Hepatocyte (in vitro differentiated cells): Measurements from ENCODE around the gene CEP250.

Source experiments
- EZH2 ChIP-seq: fragments of 200-600 bp; sonication (generic); IDR thresholded peaks from 2 replicates; pipeline ENCODE4 v1.6.1; 2016; ENCODE audit warnings: antibody characterized with exemption, mild to moderate bottlenecking, borderline replicate concordance
- EZH2phosphoT487 ChIP-seq: fragments of 200-600 bp; sonication (generic); IDR thresholded peaks from one replicate; pipeline ENCODE4 v1.6.1; 2018; ENCODE audit warnings: antibody characterized with exemption, mild to moderate bottlenecking, low read depth, moderate library complexity; ENCODE audit not compliant: unreplicated experiment, severe bottlenecking
- TF ChIP-seq, protein P1 (sequence below): fragments of 200-600 bp; sonication (generic); IDR thresholded peaks from 2 replicates; pipeline ENCODE4 v1.5.1; 2016; ENCODE audit warnings: antibody characterized with exemption, mild to moderate bottlenecking; ENCODE audit not compliant: poor library complexity

DNA sequence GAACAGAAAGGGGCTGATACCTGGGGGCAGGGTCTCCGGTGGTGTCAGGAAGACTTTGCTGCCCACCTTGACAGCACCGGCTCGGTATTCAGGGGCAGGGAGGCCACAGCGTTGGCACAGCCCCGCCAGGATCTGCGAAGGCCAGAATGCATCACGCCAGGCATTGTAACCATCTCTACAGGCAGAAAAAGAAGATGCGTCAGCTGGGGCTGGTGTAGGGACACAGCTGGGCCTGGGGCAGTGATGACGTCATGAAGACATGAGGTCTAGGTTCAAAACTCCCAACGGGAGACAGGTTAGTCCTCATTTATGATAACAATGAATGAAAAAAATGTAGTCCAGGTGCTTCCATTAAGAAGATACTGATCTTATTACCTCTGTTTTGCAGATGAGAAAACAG is 108.4 kb downstream of the CEP250 start:
- TF ChIP-seq, protein P1, sequence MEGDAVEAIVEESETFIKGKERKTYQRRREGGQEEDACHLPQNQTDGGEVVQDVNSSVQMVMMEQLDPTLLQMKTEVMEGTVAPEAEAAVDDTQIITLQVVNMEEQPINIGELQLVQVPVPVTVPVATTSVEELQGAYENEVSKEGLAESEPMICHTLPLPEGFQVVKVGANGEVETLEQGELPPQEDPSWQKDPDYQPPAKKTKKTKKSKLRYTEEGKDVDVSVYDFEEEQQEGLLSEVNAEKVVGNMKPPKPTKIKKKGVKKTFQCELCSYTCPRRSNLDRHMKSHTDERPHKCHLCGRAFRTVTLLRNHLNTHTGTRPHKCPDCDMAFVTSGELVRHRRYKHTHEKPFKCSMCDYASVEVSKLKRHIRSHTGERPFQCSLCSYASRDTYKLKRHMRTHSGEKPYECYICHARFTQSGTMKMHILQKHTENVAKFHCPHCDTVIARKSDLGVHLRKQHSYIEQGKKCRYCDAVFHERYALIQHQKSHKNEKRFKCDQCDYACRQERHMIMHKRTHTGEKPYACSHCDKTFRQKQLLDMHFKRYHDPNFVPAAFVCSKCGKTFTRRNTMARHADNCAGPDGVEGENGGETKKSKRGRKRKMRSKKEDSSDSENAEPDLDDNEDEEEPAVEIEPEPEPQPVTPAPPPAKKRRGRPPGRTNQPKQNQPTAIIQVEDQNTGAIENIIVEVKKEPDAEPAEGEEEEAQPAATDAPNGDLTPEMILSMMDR, result no peak
- no peak for TF ChIP-seq EZH2
- no peak for TF ChIP-seq EZH2phosphoT487
